Endodermal cell (in vitro differentiated cells): ENCODE measurements around the gene RAB24. TPM values are rescaled to one million over a fixed set of nuclear protein-coding genes. Genes with fewer than 3 reads are reported as not detected.

Source experiments
- DNase-seq: peaks from one replicate; pipeline ENCODE4 v3.0.0-alpha.2; 2017
- H3K27ac ChIP-seq: 2 replicates; pipeline ENCODE4 v1.5.1; 2013; ENCODE audit warnings: mild to moderate bottlenecking, low read depth, low read length, moderate library complexity
- H3K27me3 ChIP-seq: 2 replicates; pipeline ENCODE4 v1.6.1; 2013; ENCODE audit warnings: mild to moderate bottlenecking, low read length, moderate library complexity; ENCODE audit not compliant: insufficient read depth, control insufficient read depth, poor library complexity, severe bottlenecking
- H3K36me3 ChIP-seq: 2 replicates; pipeline ENCODE4 v1.7.0; 2013; ENCODE audit warnings: mild to moderate bottlenecking, low read length, moderate library complexity; ENCODE audit not compliant: control insufficient read depth, insufficient read depth
- H3K4me1 ChIP-seq: one replicate; pipeline ENCODE4 v1.7.0; 2013; ENCODE audit warnings: low read length; ENCODE audit not compliant: control insufficient read depth, insufficient read depth
- H3K4me3 ChIP-seq: 2 replicates; pipeline ENCODE4 v1.5.1; 2013; ENCODE audit warnings: mild to moderate bottlenecking, low read length, moderate library complexity
- H3K9ac ChIP-seq: 2 replicates; pipeline ENCODE4 v1.6.1; 2013; ENCODE audit warnings: mild to moderate bottlenecking, low read length, moderate library complexity; ENCODE audit not compliant: poor library complexity, severe bottlenecking; ENCODE audit errors: extremely low read depth
- H3K9me3 ChIP-seq: 2 replicates; pipeline ENCODE4 v1.6.1; 2013; ENCODE audit warnings: mild to moderate bottlenecking, low read length, moderate library complexity; ENCODE audit not compliant: control insufficient read depth
- H3K27ac Mint-ChIP-seq: 2 replicates; pipeline ENCODE4 v1.8.0; 2020; ENCODE audit warnings: mixed read lengths
- H3K27me3 Mint-ChIP-seq: 2 replicates; pipeline ENCODE4 v1.8.0; 2021; ENCODE audit warnings: mild to moderate bottlenecking, mixed read lengths; ENCODE audit not compliant: insufficient read depth
- H3K36me3 Mint-ChIP-seq: 2 replicates; pipeline ENCODE4 v1.8.0; 2020; ENCODE audit warnings: low read depth, mixed read lengths
- H3K4me1 Mint-ChIP-seq: 2 replicates; pipeline ENCODE4 v1.8.0; 2020; ENCODE audit warnings: mixed read lengths
- H3K4me3 Mint-ChIP-seq: 2 replicates; pipeline ENCODE4 v1.8.0; 2020; ENCODE audit warnings: mild to moderate bottlenecking, moderate library complexity, mixed read lengths
- H3K9me3 Mint-ChIP-seq: 2 replicates; pipeline ENCODE4 v1.8.0; 2020; ENCODE audit warnings: mild to moderate bottlenecking, mixed read lengths
- CTCF ChIP-seq: fragments of 200-600 bp; sonication (generic); conservative IDR thresholded peaks from 2 replicates; pipeline ENCODE4 v1.5.0; 2021; ENCODE audit warnings: antibody characterized with exemption, mild to moderate bottlenecking
- WGBS, 2 experiments: methylation state at CpG; one replicate each; pipeline versions ENCODE4 v1.1.5 to v1.1.7; 2013; ENCODE audit warnings: missing lambda C conversion rate in 2 of 2, mixed read lengths in 1 of 2; ENCODE audit not compliant: insufficient coverage in 1 of 2, insufficient read length in 1 of 2; 5-methylcytosine and 5-hydroxymethylcytosine counted together
- total RNA-seq, 2 donors: library from RNA; stranded (reverse); fragmentation: NEBNext Ultra II Directional in 1 of 2; extraction: Animal tissue kit (Norgen Biotek cat#: 25700) in 1 of 2; gene quantifications; 2 replicates in 1 of 2; 3 replicates in 1 of 2; pipeline ENCODE4 v1.2.1, GENCODE V29; 2021

Gene RAB24
- total RNA-seq, 2 donors from 2014 or later = 13.8 to 25.1 TPM

DNA sequence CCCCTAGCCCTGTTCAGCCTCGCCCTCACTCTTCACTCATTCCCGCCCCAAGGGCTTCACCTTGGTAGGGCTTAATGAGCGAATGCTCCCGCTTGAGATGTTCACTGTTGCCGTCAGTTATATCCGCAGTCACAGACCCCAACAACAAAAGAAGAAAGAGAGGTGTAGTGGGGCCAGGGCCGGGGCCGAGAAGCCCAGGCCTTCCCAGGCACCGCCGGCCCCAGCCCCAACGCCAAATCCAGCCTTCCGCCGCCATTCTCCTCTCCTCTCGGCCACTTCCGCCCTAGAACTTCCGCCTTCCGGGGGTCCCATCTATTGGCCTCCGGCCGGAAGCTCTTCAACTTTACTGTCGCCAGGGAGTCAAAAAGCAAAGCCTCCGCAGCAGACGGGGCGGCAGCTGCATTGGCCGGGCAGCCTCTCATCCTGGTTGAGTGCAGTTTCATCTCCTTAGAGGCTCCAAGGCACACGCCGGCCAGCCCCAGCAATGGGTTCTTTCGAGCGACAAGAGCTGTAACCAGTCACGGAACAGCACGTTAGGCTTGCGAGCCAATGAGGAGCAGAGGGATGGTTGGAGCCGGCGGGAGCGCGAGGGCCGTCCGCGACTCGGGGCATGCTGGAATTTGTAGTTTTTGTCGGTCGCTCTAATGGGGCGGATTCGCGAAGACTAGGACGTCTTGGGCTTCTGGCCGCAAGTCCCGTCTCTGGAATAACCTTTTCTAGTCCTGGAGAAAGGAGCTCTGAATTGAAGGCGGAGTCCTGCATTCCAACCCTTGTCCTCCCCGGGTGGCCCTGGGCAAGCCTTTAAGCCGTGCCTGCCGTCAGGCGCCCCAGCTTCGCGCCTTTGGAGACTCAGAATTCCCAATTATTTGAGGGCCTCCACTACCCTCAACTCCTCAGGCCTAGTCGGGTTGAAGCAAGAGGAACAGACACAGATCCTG, 48.1 kb upstream of the RAB24 start, which contains the start of gene LMAN2:
Gene LMAN2, minus strand, starts transcription at position 277 of the 938 bp plus-strand sequence. Its CDS starts 21 bp downstream, at position 256.
- WGBS, 2 experiments = 0 to 8% methylated on average over 34 to 55 of the region's 55 CpGs
- peaks cover 4% of the 10 kb centered on the region for H3K27me3 ChIP-seq
- no peaks in the 10 kb centered on the region for H3K9me3 ChIP-seq
- H3K27ac Mint-ChIP-seq = peak within 1 kb of the TSS; percentile 100
- H3K36me3 Mint-ChIP-seq = peaks cover 15% of the 10 kb centered on the region
- TF ChIP-seq CTCF = no peak
- H3K4me3 Mint-ChIP-seq = peak within 1 kb of the TSS; percentile 99
- peaks cover 18% of the 10 kb centered on the region for H3K4me1 Mint-ChIP-seq
- peak within 1 kb of the TSS; percentile 94 for H3K27ac ChIP-seq
- peak within 1 kb of the TSS; percentile 97 for H3K4me3 ChIP-seq
- peaks cover 33% of the 10 kb centered on the region for H3K27me3 Mint-ChIP-seq
- H3K9ac ChIP-seq = peak within 1 kb of the TSS; percentile 91
- DNase-seq = peak; percentile 98
- H3K36me3 ChIP-seq = peaks cover 27% of the 10 kb centered on the region
- H3K9me3 Mint-ChIP-seq = no peaks in the 10 kb centered on the region
- H3K4me1 ChIP-seq = peaks cover 11% of the 10 kb centered on the region

DNA sequence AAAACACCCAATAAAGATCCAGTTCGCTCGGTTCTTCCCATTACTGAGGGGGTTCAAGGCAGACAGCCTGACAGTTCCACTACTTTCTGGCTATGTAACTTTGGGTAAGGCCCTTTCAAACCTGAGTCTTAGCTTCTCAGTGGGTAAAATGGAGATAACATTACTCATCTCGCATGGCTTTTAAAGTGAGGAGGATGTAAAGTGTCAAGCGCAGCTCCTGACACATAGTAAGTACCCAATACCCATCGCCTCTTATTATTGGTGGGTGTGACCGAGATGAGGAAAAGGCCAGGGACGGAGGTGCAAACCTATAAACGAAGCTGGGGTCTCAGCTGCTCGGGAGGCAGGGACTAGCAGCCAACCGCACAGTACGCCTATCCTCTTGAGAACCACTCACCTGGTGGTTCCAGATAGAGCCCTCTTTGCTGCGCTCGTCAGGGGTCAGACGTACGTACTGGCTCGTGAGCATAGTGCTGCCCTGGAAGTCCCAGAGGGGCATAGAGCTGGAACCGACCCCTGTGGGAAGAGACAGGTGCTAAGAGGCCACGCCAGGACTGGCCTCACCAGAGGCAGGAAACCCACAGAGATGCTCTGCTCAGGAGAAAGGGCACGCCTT, 47.4 kb upstream of the RAB24 start:
- Mint-ChIP-seq H3K27ac (peak overlapping the region; percentile 100), H3K36me3 (peaks cover 20% of the 10 kb centered on the region), H3K27me3 (peaks cover 25% of the 10 kb centered on the region), H3K9me3 (no peaks in the 10 kb centered on the region), H3K4me3 (peak overlapping the region; percentile 99), H3K4me1 (peaks cover 18% of the 10 kb centered on the region)
- H3K27ac ChIP-seq = no peak overlapping the region
- no peak for DNase-seq
- H3K36me3 ChIP-seq = peaks cover 33% of the 10 kb centered on the region
- peaks cover 11% of the 10 kb centered on the region for H3K4me1 ChIP-seq
- H3K4me3 ChIP-seq = peak overlapping the region; percentile 97
- no peaks in the 10 kb centered on the region for H3K27me3 ChIP-seq
- TF ChIP-seq CTCF = no peak
- peak overlapping the region; percentile 91 for H3K9ac ChIP-seq
- H3K9me3 ChIP-seq = no peaks in the 10 kb centered on the region
- 15 to 17% methylated on average over 12 to 19 of the region's 19 CpGs for WGBS, 2 experiments

- DNase-seq = no peak
- TF ChIP-seq CTCF = no peak
- no peaks in the 10 kb centered on the region for H3K9me3 ChIP-seq
- H3K9ac ChIP-seq = no peak overlapping the region
- peak overlapping the region; percentile 97 for H3K4me3 ChIP-seq
- H3K4me1 ChIP-seq = peaks cover 11% of the 10 kb centered on the region
- Mint-ChIP-seq H3K27ac (no peak overlapping the region), H3K27me3 (peaks cover 15% of the 10 kb centered on the region), H3K36me3 (peaks cover 27% of the 10 kb centered on the region), H3K9me3 (no peaks in the 10 kb centered on the region), H3K4me3 (peak overlapping the region; percentile 99), H3K4me1 (peaks cover 18% of the 10 kb centered on the region)
- 86 to 92% methylated on average over 5 of the region's 5 CpGs for WGBS, 2 experiments
- no peaks in the 10 kb centered on the region for H3K27me3 ChIP-seq
- H3K36me3 ChIP-seq = peaks cover 38% of the 10 kb centered on the region
- no peak overlapping the region for H3K27ac ChIP-seq
Observed at GRCh38 chr5:177349762-177350161, 46.2 kb upstream of the RAB24 start.
